SH-SY5Y (cell line): ENCODE results near the gene AIF1L.

Experiments used
- GATA2 ChIP-seq: IDR thresholded peaks from 2 replicates; pipeline ENCODE4 v1.6.1; 2011; ENCODE audit warnings: mild to moderate bottlenecking, low read depth, low read length
- GATA3 ChIP-seq: IDR thresholded peaks from 2 replicates; pipeline ENCODE4 v1.6.1; 2011; ENCODE audit warnings: low read depth, mild to moderate bottlenecking, low read length, moderate library complexity

Gene AIF1L

GRCh38 chr9:131101207-131101964 is 5.1 kb downstream of the AIF1L start:
- no peak; the same call in 1 of the 2 replicates for TF ChIP-seq GATA3
- TF ChIP-seq GATA2: peak; percentile 91

DNA sequence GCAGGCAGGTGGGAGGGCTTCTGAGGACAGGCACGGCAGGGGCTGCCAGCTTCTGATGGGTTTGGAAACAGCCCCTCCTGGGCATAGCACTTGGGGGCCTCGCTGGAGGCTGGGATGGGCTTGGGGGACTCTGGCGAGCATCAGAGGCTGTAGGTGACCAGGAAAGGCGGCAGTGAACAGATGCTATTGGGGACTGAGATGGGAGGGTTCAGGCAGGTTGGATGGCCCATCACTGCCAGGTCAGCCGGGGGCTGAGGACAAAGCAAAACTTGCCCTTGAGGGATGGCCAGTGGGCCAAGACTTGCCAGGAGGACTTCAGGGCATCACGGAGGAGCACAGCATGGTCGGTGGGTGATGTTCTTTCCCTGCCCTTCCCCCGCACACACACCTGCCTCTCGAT is 6.7 kb downstream of the AIF1L start:
- TF ChIP-seq GATA2: no peak
- no peak for TF ChIP-seq GATA3

DNA sequence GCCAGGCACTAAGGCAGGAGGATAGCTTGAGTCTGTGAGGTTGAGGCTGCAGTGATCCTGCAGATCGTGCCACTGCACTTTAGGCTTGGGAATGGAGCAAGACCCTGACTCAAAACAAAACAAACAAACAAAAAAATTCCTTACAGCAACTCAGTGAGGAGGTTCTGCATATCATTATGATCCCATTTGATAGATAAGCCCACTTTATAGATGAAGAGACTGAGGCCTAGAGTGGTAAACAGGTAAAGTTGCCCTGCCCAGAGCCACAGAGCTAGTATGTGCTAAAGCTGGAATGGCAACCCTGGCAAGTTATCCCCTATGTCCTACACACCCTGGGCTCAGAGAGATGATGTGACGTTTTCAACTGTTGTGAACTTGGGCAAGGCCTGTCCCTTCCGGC is 7.2 kb downstream of the AIF1L start:
- TF ChIP-seq GATA3 (no peak), GATA2 (no peak)

DNA sequence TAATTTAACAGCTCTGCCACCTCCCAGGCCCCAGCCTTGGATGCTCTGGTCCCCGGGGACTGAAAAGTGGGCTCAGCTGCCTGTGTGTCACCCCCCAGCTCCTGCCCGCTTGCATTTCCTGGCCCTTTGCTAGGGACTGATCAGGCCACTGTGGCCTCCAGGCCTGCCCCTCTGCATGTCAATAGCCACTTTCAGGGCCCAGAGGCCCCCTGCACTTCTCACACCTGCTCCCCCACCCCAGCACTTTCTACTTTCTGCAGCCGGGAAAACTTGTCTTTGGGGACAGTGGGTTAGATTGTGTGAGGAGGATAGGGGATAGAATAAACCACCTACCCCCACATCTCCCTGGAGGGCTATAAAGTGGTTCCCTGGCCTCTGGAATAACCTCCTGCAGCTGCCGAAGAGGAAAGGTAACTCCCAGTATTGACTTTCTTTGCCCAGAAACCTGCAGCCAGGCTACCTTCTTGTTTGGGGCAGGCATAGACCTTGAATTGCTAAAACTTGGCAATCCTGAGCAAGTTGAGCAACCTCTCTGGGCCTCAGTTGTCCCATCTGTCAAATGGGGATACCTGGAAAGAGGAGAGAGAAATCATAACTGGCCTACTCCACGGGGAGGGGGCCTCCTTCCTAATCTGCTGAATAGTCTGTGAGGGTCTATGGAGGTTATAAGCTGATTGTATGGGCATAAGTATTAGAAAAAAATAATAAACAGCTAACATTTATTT is 7.8 kb downstream of the AIF1L start:
- TF ChIP-seq GATA3 (no peak), GATA2 (no peak)

DNA sequence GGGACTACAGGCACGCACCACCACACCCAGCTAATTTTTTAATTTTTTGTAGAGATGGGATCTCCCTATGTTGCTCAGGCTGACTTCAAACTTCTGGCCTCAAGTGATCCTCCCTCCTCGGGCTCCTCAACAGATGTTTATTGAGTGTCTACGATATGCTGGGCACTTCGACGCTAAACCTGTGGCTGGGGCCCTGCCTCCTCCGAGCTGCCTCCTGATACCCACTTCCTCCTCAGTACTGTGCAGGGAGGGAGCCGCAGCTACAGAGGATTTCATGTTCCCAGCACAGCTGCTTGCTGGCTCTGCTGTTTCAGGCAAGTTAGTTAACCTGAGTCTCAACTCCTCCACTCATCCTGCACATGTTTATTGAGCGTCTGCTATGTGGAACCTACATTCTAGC is 9.6 kb downstream of the AIF1L start:
- TF ChIP-seq GATA3: no peak

GRCh38 chr9:131107760-131108159 is 11.4 kb downstream of the AIF1L start:
- no peak for TF ChIP-seq GATA2
- TF ChIP-seq GATA3: no peak

- no peak for TF ChIP-seq GATA3
- TF ChIP-seq GATA2: no peak
These were observed 15.0 kb downstream of the AIF1L start for GRCh38 chr9:131111186-131111853.

DNA sequence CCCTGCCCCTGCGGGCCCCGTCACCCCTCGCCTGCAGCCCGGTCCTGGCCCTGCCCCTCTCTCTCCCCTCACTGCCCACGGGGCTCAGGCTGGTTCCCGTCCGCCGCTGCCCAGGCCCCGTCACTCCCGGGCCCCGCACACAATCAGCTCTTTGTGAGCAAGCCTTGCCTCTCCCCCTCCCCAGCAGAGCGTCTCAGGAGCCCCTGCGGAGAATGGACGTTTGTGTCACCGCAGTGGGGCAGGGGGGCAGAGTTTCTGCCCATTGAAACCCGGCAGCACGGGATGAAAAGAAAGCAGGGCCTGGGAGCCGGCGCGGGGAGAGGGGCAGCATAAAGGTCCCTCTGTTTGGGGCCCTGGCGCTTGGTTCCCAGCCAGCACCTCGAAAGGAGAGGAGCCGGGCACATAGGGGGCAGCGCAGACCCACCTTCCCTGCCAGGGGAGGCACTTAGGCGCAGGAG is 15.6 kb downstream of the AIF1L start:
- TF ChIP-seq GATA3: no peak

GRCh38 chr9:131112374-131113154 is 16.2 kb downstream of the AIF1L start:
- TF ChIP-seq GATA2: no peak
- no peak for TF ChIP-seq GATA3

GRCh38 chr9:131113655-131114054 is 17.3 kb downstream of the AIF1L start:
- TF ChIP-seq GATA3 (no peak), GATA2 (no peak)

DNA sequence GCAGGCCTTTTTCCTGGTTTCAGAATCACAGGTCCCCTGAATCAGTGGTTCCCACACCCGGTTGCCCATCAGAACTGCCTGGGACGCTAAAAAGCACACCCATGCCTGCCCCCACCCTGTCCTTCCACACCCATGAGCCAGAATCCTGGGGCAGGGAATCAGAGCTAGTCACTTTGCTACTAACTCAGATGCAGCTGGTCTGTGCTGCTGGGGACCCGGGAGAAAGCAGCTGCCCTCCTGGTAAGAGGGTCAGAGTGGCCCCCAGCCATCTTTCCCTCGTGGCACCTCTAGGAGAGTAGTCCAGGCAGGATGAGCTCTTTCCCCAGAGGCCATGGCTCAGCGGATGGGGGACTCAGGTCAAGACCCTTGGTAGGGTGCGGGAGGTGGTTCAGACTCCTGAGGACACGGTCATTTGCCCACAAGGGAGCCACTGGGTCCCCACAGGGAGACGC is 17.8 kb downstream of the AIF1L start:
- TF ChIP-seq GATA2 (no peak), GATA3 (no peak)

- TF ChIP-seq GATA2 (no peak), GATA3 (no peak)
These were observed 20.2 kb downstream of the AIF1L start for GRCh38 chr9:131116281-131117120.

DNA sequence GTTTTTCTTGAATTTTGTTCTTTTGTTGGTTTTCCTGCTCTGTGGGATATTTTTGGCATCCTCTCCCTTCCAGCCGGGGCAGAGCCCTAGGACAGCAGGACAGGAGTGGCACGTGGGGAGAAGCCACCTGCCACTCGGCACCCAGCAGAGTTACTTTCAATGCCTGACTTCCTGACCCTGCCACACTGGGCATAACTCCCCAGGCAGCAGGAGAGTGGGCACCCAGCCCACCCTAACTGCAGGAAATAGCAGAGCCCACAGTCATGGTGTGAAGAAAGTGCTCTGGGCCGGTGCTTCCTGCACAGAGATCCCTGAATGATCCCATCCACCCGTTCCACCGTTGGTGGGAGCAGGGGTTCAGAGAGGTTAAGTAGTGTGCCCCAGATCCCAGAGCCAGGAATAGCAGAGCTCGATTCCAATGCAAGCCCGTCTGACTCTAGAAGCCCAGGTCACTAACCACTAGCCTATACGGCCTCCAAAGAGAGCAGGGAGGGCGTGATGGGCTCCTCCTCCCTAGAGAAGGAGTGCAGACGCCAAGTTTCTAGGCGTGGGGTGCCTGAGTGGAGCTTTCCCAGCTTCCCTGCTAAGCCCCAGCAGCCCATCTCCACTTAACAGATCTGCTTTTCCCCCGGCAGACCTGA is 20.9 kb downstream of the AIF1L start:
- TF ChIP-seq GATA3 (no peak), GATA2 (no peak)
